Central memory CD8-positive, alpha-beta T cell (primary cell): ENCODE data around the gene MIDN.
"Not testable (repeated sequence)": the region's sequence is repeated elsewhere in the genome, so short reads cannot be mapped to it uniquely, and the experiment has no call there.

Experiments
- ATAC-seq: fragments of 150-1000 bp; cut with Tn5 transposase; replicated peaks from 2 replicates; pipeline ENCODE4 v1.10.0; 2022; ENCODE audit warnings: mild to moderate bottlenecking, moderate FRiP score, moderate number of reproducible peaks; ENCODE audit not compliant: poor library complexity, severe bottlenecking; ENCODE audit errors: extremely low read depth
- DNase-seq, 2 donors: peaks; one replicate each; pipeline ENCODE4 v3.0.0; 2021; ENCODE audit warnings: low spot score in 2 of 2
- H3K27ac Mint-ChIP-seq: one replicate; pipeline ENCODE4 v1.8.0; 2022; ENCODE audit warnings: low read depth, mild to moderate bottlenecking, moderate library complexity, mixed read lengths
- H3K27me3 Mint-ChIP-seq: one replicate; pipeline ENCODE4 v1.8.0; 2022; ENCODE audit warnings: mixed read lengths
- H3K36me3 Mint-ChIP-seq: one replicate; pipeline ENCODE4 v1.8.0; 2022; ENCODE audit warnings: mild to moderate bottlenecking, moderate library complexity, mixed read lengths; ENCODE audit not compliant: insufficient read depth
- H3K4me1 Mint-ChIP-seq: one replicate; pipeline ENCODE4 v1.8.0; 2022; ENCODE audit warnings: mixed read lengths
- H3K4me3 Mint-ChIP-seq: one replicate; pipeline ENCODE4 v1.8.0; 2022; ENCODE audit warnings: mild to moderate bottlenecking, moderate library complexity, mixed read lengths
- H3K9me3 Mint-ChIP-seq: one replicate; pipeline ENCODE4 v1.8.0; 2022; ENCODE audit warnings: mixed read lengths

MIDN gene

GRCh38 chr19:1248139-1248785 is at the start of gene MIDN:
TSS of gene MIDN (plus strand) at chr19:1248583. CDS start at chr19:1250297, 1,714 bp downstream.
- Mint-ChIP-seq H3K4me3 (peak within 1 kb of the TSS; percentile 94), H3K4me1 (peaks cover 12% of the 10 kb centered on the region), H3K27me3 (no peaks in the 10 kb centered on the region), H3K36me3 (peaks cover 41% of the 10 kb centered on the region), H3K27ac (peak within 1 kb of the TSS; percentile 88), H3K9me3 (no peaks in the 10 kb centered on the region)
- ATAC-seq (peak; percentile 3), DNase-seq (peak; percentile 59 to 66)

- H3K4me3 Mint-ChIP-seq, result no peak overlapping the region
- H3K27me3 Mint-ChIP-seq, result no peaks in the 10 kb centered on the region
- ATAC-seq, result no peak
- H3K4me1 Mint-ChIP-seq, result peaks cover 10% of the 10 kb centered on the region
- H3K36me3 Mint-ChIP-seq, result peaks cover 1% of the 10 kb centered on the region
- no peak overlapping the region for H3K27ac Mint-ChIP-seq
- no peaks in the 10 kb centered on the region for H3K9me3 Mint-ChIP-seq
- DNase-seq, result no peak
Observed at GRCh38 chr19:1199531-1199930, 48.9 kb upstream of the MIDN start.

- not testable (repeated sequence) for ATAC-seq, H3K4me3 Mint-ChIP-seq, H3K27me3 Mint-ChIP-seq, H3K27ac Mint-ChIP-seq, H3K4me1 Mint-ChIP-seq, H3K9me3 Mint-ChIP-seq, DNase-seq, H3K36me3 Mint-ChIP-seq
Observed at GRCh38 chr19:1200614-1201013, 47.8 kb upstream of the MIDN start.

GRCh38 chr19:1205114-1206099 is 43.0 kb upstream of the MIDN start, which contains the start of gene STK11:
TSS of gene STK11 (plus strand) at chr19:1205778. CDS start at chr19:1206914, 1,136 bp downstream.
- DNase-seq, result peak; percentile 99 to 100
- ATAC-seq, result peak; percentile 95
- H3K9me3 Mint-ChIP-seq, result no peaks in the 10 kb centered on the region
- no peaks in the 10 kb centered on the region for H3K27me3 Mint-ChIP-seq
- peak within 1 kb of the TSS; percentile 93 for H3K27ac Mint-ChIP-seq
- H3K36me3 Mint-ChIP-seq, result peaks cover 22% of the 10 kb centered on the region
- peaks cover 33% of the 10 kb centered on the region for H3K4me1 Mint-ChIP-seq
- peak within 1 kb of the TSS; percentile 95 for H3K4me3 Mint-ChIP-seq

- ATAC-seq (no peak), DNase-seq (no peak)
- peak overlapping the region; percentile 95 for H3K4me3 Mint-ChIP-seq
- H3K36me3 Mint-ChIP-seq, result peaks cover 22% of the 10 kb centered on the region
- no peaks in the 10 kb centered on the region for H3K9me3 Mint-ChIP-seq
- H3K27me3 Mint-ChIP-seq, result no peaks in the 10 kb centered on the region
- peak overlapping the region; percentile 93 for H3K27ac Mint-ChIP-seq
- H3K4me1 Mint-ChIP-seq, result peaks cover 33% of the 10 kb centered on the region
Observed at GRCh38 chr19:1206150-1206863, 42.1 kb upstream of the MIDN start.

GRCh38 chr19:1206864-1207450 is 41.4 kb upstream of the MIDN start:
- no peaks in the 10 kb centered on the region for H3K9me3 Mint-ChIP-seq
- no peak for DNase-seq
- H3K27ac Mint-ChIP-seq, result peak overlapping the region; percentile 93
- H3K4me3 Mint-ChIP-seq, result peak overlapping the region; percentile 95
- ATAC-seq, result peak; percentile 2
- no peaks in the 10 kb centered on the region for H3K27me3 Mint-ChIP-seq
- H3K4me1 Mint-ChIP-seq, result peaks cover 33% of the 10 kb centered on the region
- H3K36me3 Mint-ChIP-seq, result peaks cover 22% of the 10 kb centered on the region

GRCh38 chr19:1208830-1209229 is 39.6 kb upstream of the MIDN start:
- H3K27ac Mint-ChIP-seq, result peak overlapping the region; percentile 93
- peak overlapping the region; percentile 95 for H3K4me3 Mint-ChIP-seq
- H3K9me3 Mint-ChIP-seq, H3K27me3 Mint-ChIP-seq, DNase-seq, ATAC-seq: not testable (repeated sequence)
- peaks cover 24% of the 10 kb centered on the region for H3K36me3 Mint-ChIP-seq
- peaks cover 31% of the 10 kb centered on the region for H3K4me1 Mint-ChIP-seq

GRCh38 chr19:1210227-1210538 is 38.2 kb upstream of the MIDN start:
- H3K27me3 Mint-ChIP-seq, result no peaks in the 10 kb centered on the region

GRCh38 chr19:1211494-1212234 is 36.7 kb upstream of the MIDN start:
- no peak for DNase-seq
- Mint-ChIP-seq H3K36me3 (peaks cover 24% of the 10 kb centered on the region), H3K4me3 (peak overlapping the region; percentile 29), H3K9me3 (no peaks in the 10 kb centered on the region), H3K27ac (no peak overlapping the region), H3K4me1 (peaks cover 34% of the 10 kb centered on the region), H3K27me3 (no peaks in the 10 kb centered on the region)
- no peak for ATAC-seq

More at GRCh38 chr19:1210227-1210538, 38.2 kb upstream of the MIDN start:
- DNase-seq (no peak), ATAC-seq (no peak)
- H3K4me3 Mint-ChIP-seq, result peak overlapping the region; percentile 25
- peaks cover 25% of the 10 kb centered on the region for H3K36me3 Mint-ChIP-seq
- no peak overlapping the region for H3K27ac Mint-ChIP-seq
- no peaks in the 10 kb centered on the region for H3K9me3 Mint-ChIP-seq
- peaks cover 36% of the 10 kb centered on the region for H3K4me1 Mint-ChIP-seq

GRCh38 chr19:1213391-1214286 is 34.7 kb upstream of the MIDN start:
- Mint-ChIP-seq H3K4me1 (peaks cover 17% of the 10 kb centered on the region), H3K27me3 (no peaks in the 10 kb centered on the region), H3K27ac (peak overlapping the region; percentile 73), H3K4me3 (peak overlapping the region; percentile 59), H3K36me3 (peaks cover 10% of the 10 kb centered on the region), H3K9me3 (no peaks in the 10 kb centered on the region)
- peak; percentile 70 for ATAC-seq
- no peak for DNase-seq

GRCh38 chr19:1214299-1214861 is 34.0 kb upstream of the MIDN start:
- Mint-ChIP-seq H3K9me3 (no peaks in the 10 kb centered on the region), H3K27ac (peak overlapping the region; percentile 73), H3K36me3 (peaks cover 9% of the 10 kb centered on the region), H3K4me1 (peaks cover 17% of the 10 kb centered on the region), H3K4me3 (peak overlapping the region; percentile 59), H3K27me3 (no peaks in the 10 kb centered on the region)
- ATAC-seq (no peak), DNase-seq (no peak)
